ENCODE measurements around the gene SKOR1. TPM values are rescaled to one million over a fixed set of nuclear protein-coding genes. Genes with fewer than 3 reads are reported as not detected.

Gene SKOR1
- total RNA-seq, 4 donors from 2014 or later: 0.49 to 1.2 (median 0.85) TPM

- Histone ChIP-seq H3K36me3 (no peaks in the 10 kb centered on the region), H3K9me3 (no peaks in the 10 kb centered on the region), H3K4me1 (peaks cover 13 to 23% of the 10 kb centered on the region in 2 donors), H3K27ac (peak overlapping the region in 1 of 3 donors; percentile 28), H3K4me3 (replicated peaks in 1 of 3) (no peak overlapping the region), H3K27me3 (no peaks in the 10 kb centered on the region)
- TF ChIP-seq, protein P1, sequence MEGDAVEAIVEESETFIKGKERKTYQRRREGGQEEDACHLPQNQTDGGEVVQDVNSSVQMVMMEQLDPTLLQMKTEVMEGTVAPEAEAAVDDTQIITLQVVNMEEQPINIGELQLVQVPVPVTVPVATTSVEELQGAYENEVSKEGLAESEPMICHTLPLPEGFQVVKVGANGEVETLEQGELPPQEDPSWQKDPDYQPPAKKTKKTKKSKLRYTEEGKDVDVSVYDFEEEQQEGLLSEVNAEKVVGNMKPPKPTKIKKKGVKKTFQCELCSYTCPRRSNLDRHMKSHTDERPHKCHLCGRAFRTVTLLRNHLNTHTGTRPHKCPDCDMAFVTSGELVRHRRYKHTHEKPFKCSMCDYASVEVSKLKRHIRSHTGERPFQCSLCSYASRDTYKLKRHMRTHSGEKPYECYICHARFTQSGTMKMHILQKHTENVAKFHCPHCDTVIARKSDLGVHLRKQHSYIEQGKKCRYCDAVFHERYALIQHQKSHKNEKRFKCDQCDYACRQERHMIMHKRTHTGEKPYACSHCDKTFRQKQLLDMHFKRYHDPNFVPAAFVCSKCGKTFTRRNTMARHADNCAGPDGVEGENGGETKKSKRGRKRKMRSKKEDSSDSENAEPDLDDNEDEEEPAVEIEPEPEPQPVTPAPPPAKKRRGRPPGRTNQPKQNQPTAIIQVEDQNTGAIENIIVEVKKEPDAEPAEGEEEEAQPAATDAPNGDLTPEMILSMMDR (IDR thresholded peaks at IDR 0.05): no peak
- no peak for TF ChIP-seq POLR2A (IDR thresholded peaks at IDR 0.05)
- DNase-seq: no peak
- 95 to 98% methylated on average over 14 to 18 of the region's 18 CpGs for WGBS, 2 donors
- intact Hi-C loops (cut with DNase I): no loop called here
These were observed 18.8 kb upstream of the SKOR1 start for GRCh38 chr15:67806536-67806935.

- no peak overlapping the region for H3K4me3 ChIP-seq (replicated peaks in 1 of 3)
- no peak overlapping the region for H3K27ac ChIP-seq
- H3K4me1 ChIP-seq: peaks cover 13 to 23% of the 10 kb centered on the region in 2 donors
- TF ChIP-seq, protein P1 (IDR thresholded peaks at IDR 0.05): no peak
- no peak for TF ChIP-seq POLR2A (IDR thresholded peaks at IDR 0.05)
- H3K36me3 ChIP-seq: no peaks in the 10 kb centered on the region
- DNase-seq: no peak
- intact Hi-C loops (cut with DNase I): no loop called here
- no peaks in the 10 kb centered on the region for H3K9me3 ChIP-seq
- no peaks in the 10 kb centered on the region for H3K27me3 ChIP-seq
- 96 to 100% methylated on average over 4 to 5 of the region's 5 CpGs for WGBS, 2 donors
These were observed 18.2 kb upstream of the SKOR1 start for GRCh38 chr15:67807141-67807540.

DNA sequence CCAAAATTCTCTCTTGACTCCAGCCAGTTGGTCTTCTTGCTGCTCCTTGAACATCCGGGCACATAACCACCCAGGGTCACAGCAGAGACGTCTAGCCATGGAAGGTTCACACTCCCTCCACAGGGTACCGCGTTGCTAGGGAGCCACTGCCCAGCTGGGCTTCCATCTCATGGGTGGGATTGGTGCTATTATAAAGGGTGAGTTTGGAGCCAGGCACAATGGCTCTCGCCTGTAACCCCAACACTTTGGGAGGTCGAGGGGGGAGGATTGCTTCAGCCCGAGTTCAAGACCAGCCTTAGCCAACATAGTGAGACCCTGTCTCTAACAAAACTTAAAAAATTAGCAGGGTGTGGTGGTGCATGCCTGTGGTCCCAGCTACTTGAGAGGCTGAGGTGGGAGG, 17.5 kb upstream of the SKOR1 start:
- intact Hi-C loops (cut with DNase I): no loop called here
- DNase-seq: no peak
- Histone ChIP-seq H3K36me3 (no peaks in the 10 kb centered on the region), H3K27me3 (no peaks in the 10 kb centered on the region), H3K4me3 (replicated peaks in 1 of 3) (no peak overlapping the region), H3K9me3 (no peaks in the 10 kb centered on the region), H3K27ac (no peak overlapping the region), H3K4me1 (peaks cover 13 to 23% of the 10 kb centered on the region in 2 donors)
- WGBS, 2 donors: 96% methylated on average over 7 of the region's 7 CpGs
- TF ChIP-seq POLR2A (IDR thresholded peaks at IDR 0.05): no peak
- TF ChIP-seq, protein P1 (IDR thresholded peaks at IDR 0.05): no peak

GRCh38 chr15:67808821-67809220, 16.5 kb upstream of the SKOR1 start:
- no peaks in the 10 kb centered on the region for H3K36me3 ChIP-seq
- TF ChIP-seq, protein P1 (IDR thresholded peaks at IDR 0.05): no peak
- no peak for TF ChIP-seq POLR2A (IDR thresholded peaks at IDR 0.05)
- peaks cover 13 to 23% of the 10 kb centered on the region in 2 donors for H3K4me1 ChIP-seq
- 90 to 97% methylated on average over 7 of the region's 7 CpGs for WGBS, 2 donors
- H3K27ac ChIP-seq: no peak overlapping the region
- no peaks in the 10 kb centered on the region for H3K9me3 ChIP-seq
- intact Hi-C loops (cut with DNase I): no loop called here
- no peak overlapping the region for H3K4me3 ChIP-seq (replicated peaks in 1 of 3)
- H3K27me3 ChIP-seq: no peaks in the 10 kb centered on the region
- no peak for DNase-seq

DNA sequence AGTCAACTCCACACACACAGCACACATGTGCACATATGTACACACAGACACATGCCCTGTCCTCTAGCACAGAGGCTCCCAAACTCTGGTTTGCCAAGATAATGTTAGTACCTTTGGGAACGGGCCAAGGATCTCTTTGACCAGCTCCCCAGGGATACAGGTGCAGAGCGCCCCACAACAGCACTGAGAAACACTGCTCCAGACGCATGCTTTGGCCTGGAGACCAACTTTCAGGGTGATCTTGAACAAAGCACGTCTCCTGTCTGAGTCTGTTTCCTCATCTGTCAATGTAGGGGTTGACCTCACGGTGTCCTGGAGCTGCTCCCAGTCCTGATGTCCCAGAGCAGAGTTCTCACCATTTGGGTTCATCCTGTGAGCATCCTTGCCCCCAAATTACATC, 15.9 kb upstream of the SKOR1 start:
- TF ChIP-seq POLR2A (IDR thresholded peaks at IDR 0.05): no peak
- TF ChIP-seq, protein P1 (IDR thresholded peaks at IDR 0.05): no peak

More for the DNA sequence above, 15.9 kb upstream of the SKOR1 start:
- H3K4me3 ChIP-seq (replicated peaks in 1 of 3): no peak overlapping the region
- WGBS, 2 donors: 89 to 100% methylated on average over 5 of the region's 5 CpGs
- no peaks in the 10 kb centered on the region for H3K27me3 ChIP-seq
- no peak for DNase-seq
- H3K27ac ChIP-seq: no peak overlapping the region
- H3K4me1 ChIP-seq: peaks cover 13 to 21% of the 10 kb centered on the region in 2 donors
- H3K9me3 ChIP-seq: no peaks in the 10 kb centered on the region
- H3K36me3 ChIP-seq: no peaks in the 10 kb centered on the region
- intact Hi-C loops (cut with DNase I): no loop called here

Data from thyroid gland (tissue), 4 donors.